ENCODE measurements around the gene VSTM4.

VSTM4 gene

GRCh38 chr10:49118430-49119074 is 3.2 kb upstream of the VSTM4 start:
- DNase-seq (ENCODE audit: low read depth) = no peak
- TF ChIP-seq CTCF (IDR thresholded peaks at IDR 0.05; ENCODE audit: control insufficient read depth, extremely low read depth, insufficient read depth) = no peak
- H3K4me3 ChIP-seq (ENCODE audit: low read depth, low read length) = no peak overlapping the region

DNA sequence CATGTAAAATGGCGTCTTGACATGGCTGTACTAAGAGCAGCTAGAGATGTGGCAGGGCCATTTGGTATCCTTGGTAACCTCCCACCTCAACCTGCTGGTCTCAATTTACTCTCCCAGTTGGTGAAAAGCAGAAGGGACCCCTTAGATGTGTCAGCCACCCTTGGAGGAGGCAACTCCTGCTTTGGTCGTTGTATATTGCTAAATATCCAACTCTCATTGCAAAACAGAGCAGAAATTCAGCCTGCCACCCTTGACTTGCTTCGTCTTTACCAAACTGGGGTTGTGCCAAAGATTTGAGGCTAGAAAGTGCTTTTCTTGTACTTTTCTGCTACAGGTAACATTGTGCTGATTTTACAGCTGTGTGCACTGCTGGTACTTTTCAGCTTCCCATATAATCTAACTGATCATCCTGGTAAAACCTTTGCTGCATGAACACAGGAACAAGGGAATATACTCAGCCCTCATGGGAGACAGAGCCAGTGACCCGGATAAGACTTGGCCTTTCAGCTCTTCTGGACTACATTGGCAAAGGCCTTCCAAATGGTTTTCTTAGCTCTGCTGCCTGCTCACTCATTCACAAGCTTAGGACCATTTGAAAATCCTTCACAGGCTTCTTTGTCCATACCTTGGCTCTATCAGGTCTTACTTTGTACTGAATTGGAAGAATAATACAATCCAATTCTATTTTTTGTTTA is 2.2 kb upstream of the VSTM4 start:
- no peak for TF ChIP-seq CTCF (IDR thresholded peaks at IDR 0.05; ENCODE audit: control insufficient read depth, extremely low read depth, insufficient read depth)
- DNase-seq (ENCODE audit: low read depth) = no peak

DNA sequence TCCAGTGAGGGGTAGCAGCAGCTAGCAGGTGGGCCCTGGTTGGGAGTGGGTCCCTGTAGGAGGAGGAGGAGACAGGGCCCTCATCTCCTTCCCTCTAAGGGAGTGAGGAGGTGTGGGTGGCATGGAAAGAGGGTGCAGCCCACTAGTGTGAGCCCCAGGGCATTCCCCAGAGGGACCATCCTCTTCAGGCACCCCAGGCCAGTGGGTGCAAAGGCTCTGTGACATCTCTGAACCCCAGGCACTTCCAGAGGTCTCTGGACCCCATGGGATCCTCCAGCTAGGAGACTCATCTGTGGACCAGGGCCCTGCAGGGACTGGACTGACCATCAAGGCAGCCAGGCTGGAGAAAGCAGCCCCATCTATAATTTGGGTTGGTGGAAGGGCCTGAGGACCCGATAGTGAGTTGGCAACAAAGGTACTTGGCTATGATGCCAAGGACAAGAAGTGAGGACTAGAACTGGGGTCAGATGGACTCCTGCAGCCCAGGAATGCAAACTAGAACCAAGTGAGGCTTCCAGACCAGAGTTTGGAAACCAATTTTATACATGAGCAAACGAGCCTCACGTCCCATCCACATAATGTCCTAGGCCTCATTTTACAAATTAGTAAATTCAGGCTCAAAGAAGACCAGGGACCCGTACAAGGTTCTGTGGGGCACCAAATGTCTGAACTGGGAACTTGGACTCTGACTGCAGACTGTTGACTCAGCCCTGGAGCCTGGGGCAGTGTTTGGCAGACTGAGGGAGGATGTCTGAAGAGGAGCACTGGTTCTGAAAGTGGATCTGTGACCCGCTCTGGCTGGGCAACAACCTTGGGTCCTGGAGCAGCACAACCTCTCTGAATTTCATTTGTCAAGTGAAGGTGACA is 1.4 kb upstream of the VSTM4 start:
- no peak for DNase-seq (ENCODE audit: low read depth)
- TF ChIP-seq CTCF (IDR thresholded peaks at IDR 0.05; ENCODE audit: control insufficient read depth, extremely low read depth, insufficient read depth) = no peak
- no peak overlapping the region for H3K4me3 ChIP-seq (ENCODE audit: low read depth, low read length)

More for the DNA sequence above, 2.2 kb upstream of the VSTM4 start:
- no peak overlapping the region for H3K4me3 ChIP-seq (ENCODE audit: low read depth, low read length)

DNA sequence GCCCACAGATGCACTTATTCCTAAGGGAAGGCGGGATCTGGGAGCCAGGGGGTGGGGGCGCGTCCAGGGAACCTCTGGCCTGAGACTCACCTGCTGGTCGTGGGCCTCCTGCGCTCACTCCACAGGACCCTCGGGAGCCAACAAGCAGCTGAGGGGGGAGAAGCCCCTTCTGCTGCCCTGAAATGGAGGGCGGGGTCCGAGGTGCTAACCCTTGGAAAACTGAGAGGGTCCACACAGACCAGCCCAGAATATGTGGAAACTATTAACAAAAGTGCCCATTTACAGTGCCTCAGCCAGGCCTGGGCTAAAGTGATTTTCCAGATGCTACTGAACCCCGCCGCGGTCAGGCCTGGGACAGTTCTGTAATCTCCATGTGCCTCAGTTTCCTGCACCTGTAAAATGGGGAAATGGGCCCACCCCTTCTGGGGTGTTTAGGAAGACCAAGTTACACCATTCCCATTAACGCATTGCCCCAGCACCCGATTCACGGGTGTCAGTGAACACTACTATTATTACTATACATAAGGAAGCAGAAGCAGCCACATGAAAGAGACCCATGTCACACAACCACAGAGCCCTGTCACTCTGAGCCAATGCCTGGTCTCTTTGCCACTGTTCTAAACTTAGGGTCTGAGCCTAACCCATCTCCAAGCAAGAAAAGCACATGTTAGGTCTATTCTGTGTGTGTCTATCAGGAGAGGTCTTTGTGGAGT is 630 bp upstream of the VSTM4 start:
- DNase-seq (ENCODE audit: low read depth) = no peak
- no peak overlapping the region for H3K4me3 ChIP-seq (ENCODE audit: low read depth, low read length)
- TF ChIP-seq CTCF (IDR thresholded peaks at IDR 0.05; ENCODE audit: control insufficient read depth, extremely low read depth, insufficient read depth) = no peak

GRCh38 chr10:49114718-49115014 is 656 bp downstream of the VSTM4 start:
- H3K4me3 ChIP-seq (ENCODE audit: low read depth, low read length) = no peak overlapping the region
- DNase-seq (ENCODE audit: low read depth) = no peak
- TF ChIP-seq CTCF (IDR thresholded peaks at IDR 0.05; ENCODE audit: control insufficient read depth, extremely low read depth, insufficient read depth) = no peak

GRCh38 chr10:49113741-49114141 is 1.6 kb downstream of the VSTM4 start:
- DNase-seq (ENCODE audit: low read depth) = no peak
- no peak for TF ChIP-seq CTCF (IDR thresholded peaks at IDR 0.05; ENCODE audit: control insufficient read depth, extremely low read depth, insufficient read depth)
- H3K4me3 ChIP-seq (ENCODE audit: low read depth, low read length) = no peak overlapping the region

Data from LNCaP clone FGC (cell line).